Measurements from ENCODE around the gene BCL2L15. TPM values are rescaled to one million over a fixed set of nuclear protein-coding genes. Genes with fewer than 3 reads are reported as not detected.

The BCL2L15 gene
- polyA plus RNA-seq, 1 donor (not counting 4 experiments of a cell fraction or from before 2014, with no cell fraction given), result 0.08 TPM

GRCh38 chr1:113858982-113859381 lies 28.4 kb downstream of the BCL2L15 start:
- no peaks in the 10 kb centered on the region for H3K9me1 ChIP-seq (ENCODE audit: control insufficient read depth, extremely low read depth, insufficient read depth, low read length)
- DNase-seq (ENCODE audit: low read depth, low spot score), result no peak
- no peaks in the 10 kb centered on the region for H3K36me3 ChIP-seq (ENCODE audit: control insufficient read depth in 2 of 2, extremely low read depth in 1 of 2, insufficient read depth in 2 of 2, low read length in 2 of 2)
- dilution Hi-C loops (cut with MboI; ENCODE audit: extremely low pct_ligation_motif_present, low sequenced_read_pairs), result no loop called here
- no peak overlapping the region for H3K4me3 ChIP-seq (ENCODE audit: control insufficient read depth in 2 of 3, extremely low read depth in 1 of 3, insufficient read depth in 2 of 3, low read depth in 1 of 3, low read length in 3 of 3)
- no peaks in the 10 kb centered on the region for H4K20me1 ChIP-seq (ENCODE audit: control insufficient read depth, extremely low read depth, insufficient read depth, low read length)
- peak overlapping the region; percentile 41 for H3K4me2 ChIP-seq (ENCODE audit: control insufficient read depth, extremely low read depth, insufficient read depth, low read depth, low read length)
- H3K79me2 ChIP-seq (ENCODE audit: control insufficient read depth, insufficient read depth, low read length), result no peaks in the 10 kb centered on the region
- H3K9me3 ChIP-seq (ENCODE audit: control insufficient read depth, low read depth, low read length), result no peaks in the 10 kb centered on the region
- no peak for FAIRE-seq
- TF ChIP-seq EZH2 (IDR thresholded peaks at IDR 0.05; ENCODE audit: low read length), result no peak
- no peak for TF ChIP-seq CTCF (optimal IDR thresholded peaks at IDR 0.05 in 1 of 3, IDR thresholded peaks at IDR 0.05 in 1 of 3, conservative IDR thresholded peaks at IDR 0.05 in 1 of 3; ENCODE audit: extremely low read depth in 1 of 3, insufficient read depth in 2 of 3, low read length in 3 of 3)
- H3K9ac ChIP-seq (ENCODE audit: control insufficient read depth, extremely low read depth, insufficient read depth, low read length), result no peak overlapping the region
- no peaks in the 10 kb centered on the region for H3K27me3 ChIP-seq (ENCODE audit: control insufficient read depth, extremely low read depth, insufficient read depth, low read length)
- H3K4me1 ChIP-seq (ENCODE audit: control insufficient read depth, extremely low read depth, insufficient read depth, low read length), result peaks cover 33% of the 10 kb centered on the region
- H3K27ac ChIP-seq (ENCODE audit: control insufficient read depth, insufficient read depth, low read length), result no peak overlapping the region
- no peak overlapping the region for H2AFZ ChIP-seq (ENCODE audit: control insufficient read depth, low read length)

- no peak overlapping the region for H3K4me3 ChIP-seq (ENCODE audit: control insufficient read depth in 2 of 3, extremely low read depth in 1 of 3, insufficient read depth in 2 of 3, low read depth in 1 of 3, low read length in 3 of 3)
- peaks cover 33% of the 10 kb centered on the region for H3K4me1 ChIP-seq (ENCODE audit: control insufficient read depth, extremely low read depth, insufficient read depth, low read length)
- TF ChIP-seq EZH2 (IDR thresholded peaks at IDR 0.05; ENCODE audit: low read length) (no peak), CTCF (optimal IDR thresholded peaks at IDR 0.05 in 1 of 3, IDR thresholded peaks at IDR 0.05 in 1 of 3, conservative IDR thresholded peaks at IDR 0.05 in 1 of 3; ENCODE audit: extremely low read depth in 1 of 3, insufficient read depth in 2 of 3, low read length in 3 of 3) (no peak)
- DNase-seq (ENCODE audit: low read depth, low spot score) (no peak), FAIRE-seq (no peak)
- dilution Hi-C loops (cut with MboI; ENCODE audit: extremely low pct_ligation_motif_present, low sequenced_read_pairs), result no loop called here
- no peaks in the 10 kb centered on the region for H3K36me3 ChIP-seq (ENCODE audit: control insufficient read depth in 2 of 2, extremely low read depth in 1 of 2, insufficient read depth in 2 of 2, low read length in 2 of 2)
- no peaks in the 10 kb centered on the region for H3K27me3 ChIP-seq (ENCODE audit: control insufficient read depth, extremely low read depth, insufficient read depth, low read length)
- no peaks in the 10 kb centered on the region for H3K9me1 ChIP-seq (ENCODE audit: control insufficient read depth, extremely low read depth, insufficient read depth, low read length)
- H3K9me3 ChIP-seq (ENCODE audit: control insufficient read depth, low read depth, low read length), result no peaks in the 10 kb centered on the region
- no peak overlapping the region for H3K4me2 ChIP-seq (ENCODE audit: control insufficient read depth, extremely low read depth, insufficient read depth, low read depth, low read length)
- no peaks in the 10 kb centered on the region for H4K20me1 ChIP-seq (ENCODE audit: control insufficient read depth, extremely low read depth, insufficient read depth, low read length)
- H3K79me2 ChIP-seq (ENCODE audit: control insufficient read depth, insufficient read depth, low read length), result no peaks in the 10 kb centered on the region
- no peak overlapping the region for H2AFZ ChIP-seq (ENCODE audit: control insufficient read depth, low read length)
- H3K27ac ChIP-seq (ENCODE audit: control insufficient read depth, insufficient read depth, low read length), result no peak overlapping the region
- H3K9ac ChIP-seq (ENCODE audit: control insufficient read depth, extremely low read depth, insufficient read depth, low read length), result no peak overlapping the region
Measured at GRCh38 chr1:113858418-113858817, 29.0 kb downstream of the BCL2L15 start.
